SJSA1 (cell line): ENCODE measurements around the gene IGSF21. TPM values are rescaled to one million over a fixed set of nuclear protein-coding genes. Genes with fewer than 3 reads are reported as not detected.

ENCODE experiments used
- DNase-seq, 2 experiments: peaks; one replicate each; pipeline ENCODE4 v3.0.0-alpha.2; 2015 to 2020; ENCODE audit warnings: low spot score in 2 of 2, low read depth in 1 of 2
- H3K27ac ChIP-seq: fragments of 250-450 bp; sonication (Bioruptor Pico); 2 replicates; pipeline ENCODE4 v1.5.1; 2020; ENCODE audit warnings: mild to moderate bottlenecking, moderate library complexity
- H3K27me3 ChIP-seq: fragments of 250-450 bp; sonication (Bioruptor Pico); replicated peaks from 2 replicates; pipeline ENCODE4 v1.5.1; 2020; ENCODE audit warnings: mild to moderate bottlenecking, moderate library complexity
- H3K36me3 ChIP-seq: fragments of 250-450 bp; sonication (Bioruptor Pico); 2 replicates; pipeline ENCODE4 v1.5.1; 2020; ENCODE audit warnings: mild to moderate bottlenecking
- H3K4me1 ChIP-seq: fragments of 250-450 bp; sonication (Bioruptor Pico); replicated peaks from 2 replicates; pipeline ENCODE4 v1.6.1; 2021; ENCODE audit warnings: mild to moderate bottlenecking
- H3K4me3 ChIP-seq: fragments of 250-450 bp; sonication (Bioruptor Pico); 2 replicates; pipeline ENCODE4 v1.5.1; 2020; ENCODE audit warnings: mild to moderate bottlenecking
- H3K9me3 ChIP-seq: fragments of 250-450 bp; sonication (Bioruptor Pico); replicated peaks from 2 replicates; pipeline ENCODE4 v1.5.1; 2020; ENCODE audit warnings: mild to moderate bottlenecking
- total RNA-seq: library from RNA; depleted of rRNA; stranded (reverse); fragments of >200 nt; shearing (Covaris generic); gene quantifications from 2 replicates; pipeline ENCODE4 v1.2.3, GENCODE V29; 2014

The IGSF21 gene
- total RNA-seq, 1 experiment from 2014 or later: not detected

DNA sequence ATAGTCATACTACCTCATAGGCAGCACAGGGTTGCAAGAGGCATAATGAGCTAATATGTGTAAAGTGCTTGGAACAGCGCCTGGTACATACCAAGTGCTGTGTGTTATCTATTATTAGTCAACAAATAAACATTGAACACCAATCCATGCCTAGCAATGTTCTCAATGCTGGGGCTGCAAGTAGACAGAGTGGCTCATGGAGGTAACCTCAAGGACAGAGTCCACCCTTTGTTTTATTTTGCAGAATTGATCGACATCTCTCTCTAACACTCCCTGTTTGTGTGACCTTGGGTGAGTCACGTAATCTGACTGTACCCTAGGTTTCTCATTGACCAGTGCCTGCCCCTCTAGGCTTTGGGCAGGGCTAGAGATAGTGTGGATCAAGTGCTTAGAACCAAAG is 209.2 kb downstream of the IGSF21 start:
- Histone ChIP-seq H3K27me3 (no peaks in the 10 kb centered on the region), H3K4me1 (no peaks in the 10 kb centered on the region), H3K36me3 (no peaks in the 10 kb centered on the region), H3K9me3 (no peaks in the 10 kb centered on the region; the same call in 1 of the 2 replicates), H3K4me3 (no peak overlapping the region), H3K27ac (no peak overlapping the region)
- DNase-seq: no peak

- no peak overlapping the region for H3K4me3 ChIP-seq
- no peaks in the 10 kb centered on the region for H3K27me3 ChIP-seq
Measured at GRCh38 chr1:18319099-18319498, 211.5 kb downstream of the IGSF21 start.

DNA sequence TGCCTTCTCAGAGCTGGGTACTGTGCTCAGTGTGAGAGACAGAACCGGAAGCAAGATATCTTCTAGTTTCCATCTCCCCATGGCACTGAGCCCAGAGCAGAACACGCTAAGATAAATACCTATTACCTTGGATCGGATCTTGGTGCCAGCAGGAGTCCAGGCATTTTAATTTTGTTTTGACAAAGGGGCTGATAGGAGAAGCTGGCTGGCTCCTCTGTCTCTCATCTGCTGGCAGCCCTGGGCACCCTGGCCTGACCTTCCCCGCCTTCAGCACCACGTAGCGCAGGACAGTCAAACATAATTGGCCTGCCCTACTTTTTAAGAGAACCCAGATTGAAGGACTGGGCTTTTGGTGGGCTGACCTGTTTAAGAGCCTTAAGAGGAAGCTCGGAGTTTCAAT is 212.5 kb downstream of the IGSF21 start:
- DNase-seq: no peak
- Histone ChIP-seq H3K9me3 (no peaks in the 10 kb centered on the region), H3K27ac (no peak overlapping the region), H3K27me3 (no peaks in the 10 kb centered on the region), H3K4me1 (no peaks in the 10 kb centered on the region), H3K36me3 (no peaks in the 10 kb centered on the region), H3K4me3 (no peak overlapping the region)

More at GRCh38 chr1:18319099-18319498, 211.5 kb downstream of the IGSF21 start:
- Histone ChIP-seq H3K4me1 (no peaks in the 10 kb centered on the region), H3K36me3 (no peaks in the 10 kb centered on the region), H3K27ac (no peak overlapping the region), H3K9me3 (no peaks in the 10 kb centered on the region)
- DNase-seq: no peak

DNA sequence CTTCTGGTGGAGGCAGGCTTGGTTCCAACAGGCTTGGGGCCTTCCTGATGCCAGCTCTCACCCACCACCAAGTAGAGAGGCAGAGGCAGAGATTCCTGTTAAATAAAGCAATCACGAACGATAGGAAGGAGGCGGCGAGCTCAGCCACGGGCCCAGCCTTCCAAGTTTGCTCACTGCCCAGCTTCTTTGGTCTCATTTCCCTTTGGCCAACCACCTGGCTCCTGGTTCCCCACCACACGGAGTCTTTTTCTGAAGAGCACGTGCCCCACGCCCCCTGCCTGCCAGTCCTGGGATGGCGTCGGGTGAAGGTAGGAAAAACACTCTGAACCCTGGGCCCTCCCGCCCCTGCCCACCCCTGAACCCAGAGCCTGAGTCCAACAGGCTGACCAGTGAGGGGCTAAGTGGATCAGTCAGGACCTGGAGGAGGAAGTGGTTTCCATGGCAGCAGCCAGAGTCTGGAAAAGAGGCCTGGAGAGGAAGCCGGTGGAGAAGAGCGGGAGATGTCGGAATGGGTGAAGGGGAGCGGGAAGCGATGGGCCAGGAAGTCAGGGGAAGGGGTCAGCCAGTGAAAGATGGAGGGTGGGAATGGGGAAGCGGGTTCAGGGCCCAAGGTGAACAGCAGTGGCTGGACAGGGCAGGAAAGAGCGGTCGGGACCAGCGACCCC is 214.9 kb downstream of the IGSF21 start:
- no peak for DNase-seq
- no peaks in the 10 kb centered on the region for H3K9me3 ChIP-seq
- no peaks in the 10 kb centered on the region for H3K27me3 ChIP-seq
- no peaks in the 10 kb centered on the region for H3K36me3 ChIP-seq
- H3K27ac ChIP-seq: no peak overlapping the region
- no peak overlapping the region for H3K4me3 ChIP-seq
- H3K4me1 ChIP-seq: no peaks in the 10 kb centered on the region

GRCh38 chr1:18323259-18323658 is 215.7 kb downstream of the IGSF21 start:
- Histone ChIP-seq H3K27ac (no peak overlapping the region), H3K36me3 (no peaks in the 10 kb centered on the region), H3K27me3 (no peaks in the 10 kb centered on the region), H3K4me1 (no peaks in the 10 kb centered on the region), H3K4me3 (no peak overlapping the region), H3K9me3 (no peaks in the 10 kb centered on the region)
- DNase-seq: no peak

DNA sequence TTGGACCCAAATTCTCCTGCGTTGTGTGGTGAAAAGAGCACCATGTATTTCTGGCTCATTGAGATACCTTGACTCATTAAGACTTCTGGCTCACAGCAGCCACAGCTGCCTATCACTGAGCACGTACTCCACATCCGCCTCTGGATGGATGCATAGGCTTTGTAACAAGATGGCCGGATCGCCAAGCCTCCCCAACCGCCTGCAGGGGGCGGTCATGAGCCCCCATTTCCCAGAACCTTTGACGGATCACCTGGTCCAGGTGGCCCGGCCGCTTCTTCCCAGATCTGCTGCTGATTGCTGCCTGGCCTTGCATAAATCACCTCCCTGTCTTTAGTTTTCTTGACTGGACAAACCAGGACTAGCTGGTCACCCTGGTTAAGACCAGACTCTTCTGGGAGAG is 216.6 kb downstream of the IGSF21 start:
- no peaks in the 10 kb centered on the region for H3K4me1 ChIP-seq
- H3K27me3 ChIP-seq: no peaks in the 10 kb centered on the region
- no peaks in the 10 kb centered on the region for H3K36me3 ChIP-seq
- H3K4me3 ChIP-seq: no peak overlapping the region
- H3K27ac ChIP-seq: no peak overlapping the region
- H3K9me3 ChIP-seq: no peaks in the 10 kb centered on the region
- DNase-seq: no peak

DNA sequence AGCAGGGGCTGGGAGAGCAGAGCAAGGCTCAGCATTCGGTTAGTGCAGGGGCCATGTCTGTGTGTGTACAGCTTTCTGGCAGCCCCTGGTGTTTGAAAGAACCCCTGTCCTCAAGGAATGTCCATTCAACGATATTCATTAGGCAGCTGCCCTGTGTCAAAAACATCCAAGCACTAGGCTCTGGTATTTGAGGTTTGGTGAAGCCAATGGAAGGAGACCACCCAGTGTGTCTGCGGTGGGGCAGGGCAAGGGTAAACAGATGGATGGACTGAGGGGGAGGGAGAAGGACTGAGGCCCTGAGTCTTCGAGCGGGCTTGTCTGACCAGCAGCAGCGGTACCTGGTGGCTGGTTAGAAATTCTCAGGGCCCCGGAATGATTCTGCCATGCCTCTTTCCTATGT is 217.5 kb downstream of the IGSF21 start:
- H3K9me3 ChIP-seq: no peaks in the 10 kb centered on the region
- H3K4me1 ChIP-seq: no peaks in the 10 kb centered on the region
- H3K27me3 ChIP-seq: no peaks in the 10 kb centered on the region
- DNase-seq: peak in 1 of 2 experiments; percentile 3
- H3K36me3 ChIP-seq: no peaks in the 10 kb centered on the region
- no peak overlapping the region for H3K4me3 ChIP-seq
- H3K27ac ChIP-seq: no peak overlapping the region

DNA sequence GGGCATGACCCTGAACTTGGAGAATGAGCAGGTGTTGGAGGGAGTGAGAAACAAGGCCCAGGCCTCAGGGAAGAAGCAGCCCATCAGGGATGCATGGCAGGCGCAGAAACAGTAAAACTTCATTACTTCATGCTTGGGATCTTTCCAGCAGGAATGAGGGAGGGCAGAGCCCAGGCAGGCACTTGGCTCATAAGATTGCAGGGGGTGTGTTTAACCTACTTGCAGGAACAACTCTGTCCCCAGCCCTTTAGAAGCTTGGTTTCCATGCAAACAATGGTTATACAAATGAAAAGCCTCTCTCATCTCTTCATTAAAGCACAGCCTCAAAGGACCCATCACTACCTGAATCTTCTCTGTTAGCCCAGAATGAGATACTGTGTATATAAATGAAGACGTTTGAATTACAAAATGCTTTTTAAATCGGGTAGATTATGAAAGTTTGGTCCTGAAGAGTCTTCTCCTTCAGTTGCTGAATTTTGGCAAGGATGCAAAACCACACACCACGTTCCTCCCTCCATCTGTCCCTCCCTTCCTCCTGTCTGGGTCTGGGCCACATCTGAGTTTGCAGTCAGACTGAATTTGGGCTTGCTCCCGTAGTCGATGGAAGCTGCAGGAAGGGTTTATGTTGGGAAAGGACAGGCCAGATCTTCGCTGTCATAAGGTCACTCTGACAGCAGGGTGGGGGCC is 218.8 kb downstream of the IGSF21 start:
- Histone ChIP-seq H3K36me3 (no peaks in the 10 kb centered on the region), H3K4me1 (no peaks in the 10 kb centered on the region), H3K27me3 (no peaks in the 10 kb centered on the region), H3K9me3 (no peaks in the 10 kb centered on the region), H3K27ac (no peak overlapping the region), H3K4me3 (no peak overlapping the region)
- no peak for DNase-seq

GRCh38 chr1:18327650-18328049 is 220.1 kb downstream of the IGSF21 start:
- H3K4me3 ChIP-seq: no peak overlapping the region
- no peak for DNase-seq
- H3K27me3 ChIP-seq: no peaks in the 10 kb centered on the region
- no peaks in the 10 kb centered on the region for H3K36me3 ChIP-seq
- no peak overlapping the region for H3K27ac ChIP-seq
- no peaks in the 10 kb centered on the region for H3K4me1 ChIP-seq
- no peaks in the 10 kb centered on the region for H3K9me3 ChIP-seq

GRCh38 chr1:18328803-18329202 is 221.2 kb downstream of the IGSF21 start:
- Histone ChIP-seq H3K4me1 (no peaks in the 10 kb centered on the region), H3K4me3 (no peak overlapping the region), H3K9me3 (no peaks in the 10 kb centered on the region), H3K27me3 (no peaks in the 10 kb centered on the region), H3K27ac (no peak overlapping the region), H3K36me3 (no peaks in the 10 kb centered on the region)
- DNase-seq: no peak

DNA sequence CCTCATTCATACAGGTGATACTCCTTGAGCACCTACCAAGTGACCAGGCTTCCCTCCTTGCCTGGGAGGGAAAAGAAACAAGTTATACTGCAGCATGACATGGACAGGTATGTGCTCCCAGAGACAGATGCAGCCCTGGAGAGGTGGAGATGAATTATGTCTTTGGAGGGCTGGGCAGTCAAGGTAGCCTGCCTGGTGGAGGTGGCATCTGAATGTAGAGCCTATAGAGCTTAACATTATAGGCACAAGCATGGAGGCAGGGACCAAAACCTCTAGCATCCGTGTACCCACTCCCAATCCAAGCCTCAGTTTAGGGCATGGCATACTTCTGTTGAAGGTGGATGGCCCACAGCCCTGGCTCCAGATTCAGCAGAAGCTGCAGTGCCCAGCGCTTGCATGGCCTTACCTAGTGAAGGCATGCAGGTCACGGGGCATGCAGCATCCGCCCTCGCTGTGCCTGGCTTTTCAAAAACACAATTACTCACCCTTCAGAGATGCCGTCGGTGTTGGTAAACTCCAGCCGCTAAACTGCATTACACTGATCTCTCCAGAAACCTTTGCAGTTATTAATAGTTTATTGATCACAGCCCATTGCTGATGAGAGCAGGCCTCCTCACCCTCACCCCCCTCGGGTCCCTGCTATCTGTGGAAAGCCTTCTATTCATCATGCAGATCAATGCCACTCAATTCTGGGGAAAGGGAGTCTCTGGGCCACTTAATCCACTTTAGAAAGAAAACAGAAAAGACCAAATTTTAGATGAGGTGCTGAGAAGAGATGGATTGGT is 222.1 kb downstream of the IGSF21 start:
- H3K9me3 ChIP-seq: no peaks in the 10 kb centered on the region
- no peak overlapping the region for H3K27ac ChIP-seq
- H3K36me3 ChIP-seq: no peaks in the 10 kb centered on the region
- H3K4me1 ChIP-seq: no peaks in the 10 kb centered on the region
- no peaks in the 10 kb centered on the region for H3K27me3 ChIP-seq
- H3K4me3 ChIP-seq: no peak overlapping the region
- no peak for DNase-seq

GRCh38 chr1:18332576-18332975 is 225.0 kb downstream of the IGSF21 start:
- no peak for DNase-seq
- H3K4me1 ChIP-seq: no peaks in the 10 kb centered on the region
- H3K36me3 ChIP-seq: no peaks in the 10 kb centered on the region
- no peak overlapping the region for H3K27ac ChIP-seq
- H3K4me3 ChIP-seq: no peak overlapping the region
- no peaks in the 10 kb centered on the region for H3K27me3 ChIP-seq
- H3K9me3 ChIP-seq: no peaks in the 10 kb centered on the region

DNA sequence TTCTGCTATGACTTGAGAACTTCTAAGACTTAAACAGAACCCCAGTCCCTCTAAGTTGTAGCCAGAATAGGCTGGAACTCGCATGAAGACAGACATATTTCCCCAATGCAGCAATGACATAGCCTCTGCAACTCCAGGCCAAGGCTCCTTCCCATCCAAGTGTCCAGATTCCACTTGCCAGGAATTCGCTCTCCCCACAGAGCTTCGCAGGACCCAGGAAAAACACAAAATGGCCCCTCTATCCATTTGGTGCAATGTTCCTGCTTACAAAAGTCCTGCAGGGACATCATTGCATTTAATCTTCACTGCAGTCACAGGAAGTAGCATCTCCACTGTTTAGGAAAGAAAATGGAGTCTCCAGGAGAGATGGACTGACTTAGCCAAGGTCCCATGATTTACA is 225.6 kb downstream of the IGSF21 start:
- no peak overlapping the region for H3K4me3 ChIP-seq
- no peaks in the 10 kb centered on the region for H3K27me3 ChIP-seq
- DNase-seq: no peak

DNA sequence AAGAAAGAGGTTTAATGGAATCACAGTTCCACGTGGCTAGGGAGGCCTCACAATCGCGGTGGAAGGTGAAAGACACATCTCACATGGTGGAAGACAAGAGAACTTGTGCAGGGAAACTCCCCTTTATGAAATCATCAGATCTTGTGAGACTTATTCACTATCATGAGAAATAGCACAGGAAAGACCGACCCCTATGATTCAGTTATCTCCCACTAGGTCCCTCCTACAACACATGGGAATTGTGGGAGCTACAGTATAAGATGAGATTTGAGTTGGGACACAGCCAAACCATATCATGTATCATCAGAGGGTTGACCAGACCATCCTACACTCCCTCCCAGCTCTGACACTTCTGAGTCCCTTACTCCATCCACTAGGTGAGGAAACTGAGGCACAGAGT is 229.2 kb downstream of the IGSF21 start:
- H3K9me3 ChIP-seq: no peaks in the 10 kb centered on the region
- no peaks in the 10 kb centered on the region for H3K27me3 ChIP-seq
- H3K27ac ChIP-seq: no peak overlapping the region
- H3K4me1 ChIP-seq: no peaks in the 10 kb centered on the region
- H3K4me3 ChIP-seq: no peak overlapping the region
- no peak for DNase-seq
- H3K36me3 ChIP-seq: no peaks in the 10 kb centered on the region

More for the DNA sequence above, 225.6 kb downstream of the IGSF21 start:
- Histone ChIP-seq H3K36me3 (no peaks in the 10 kb centered on the region), H3K4me1 (no peaks in the 10 kb centered on the region), H3K27ac (no peak overlapping the region), H3K9me3 (no peaks in the 10 kb centered on the region)
